K562 (cell line): ENCODE results near the gene SNPH. TPM values are rescaled to one million over a fixed set of nuclear protein-coding genes. Genes with fewer than 3 reads are reported as not detected.

Experiments used
- ATAC-seq: fragments of 200-7000 bp; cut with Tn5 transposase; 3 replicates; pipeline ENCODE4 v1.9.1; 2020; ENCODE audit warnings: moderate library complexity
- BruUV-seq: library from RNA; stranded (reverse); fragments of 400-500 nt; replicated peaks from 2 replicates; lab custom pipeline; 2021; lab: Mats Ljungman, UMichigan
- CTCF ChIA-PET: fragments of 300-600 bp; formaldehyde crosslinking; extraction: SDS; loops from one replicate; lab custom pipeline; 2021; ENCODE audit warnings: low intra/inter-chr PET ratio; lab: Yijun Ruan, JAX
- POLR2A ChIA-PET: fragments of 300-600, 350-650 bp; sonication (Branson Sonifier 250); formaldehyde crosslinking; extraction: SDS; loops from one replicate; lab custom pipeline; 2021; ENCODE audit warnings: antibody characterized with exemption, inconsistent platforms; lab: Yijun Ruan, JAX
- DNase-seq, 4 experiments: peaks; one replicate each; pipeline versions ENCODE4 v3.0.0 to v3.0.0-alpha.2; 2011 to 2018; ENCODE audit warnings: low spot score in 3 of 4, mixed read lengths in 3 of 4; ENCODE audit errors: extremely low read depth in 1 of 4
- FAIRE-seq: peaks from 2 replicates; lab custom pipeline; 2011; peaks lifted over from hg19 to GRCh38; lab: Jason Lieb, UNC
- H2AFZ ChIP-seq: 2 replicates; pipeline ENCODE4 v1.6.0; 2011; ENCODE audit warnings: low read depth, low read length, control low read depth, inconsistent platforms
- H3K27ac ChIP-seq: fragments of 200-600 bp; 3 replicates; pipeline ENCODE4 v1.8.0; 2011; ENCODE audit warnings: low read depth, mild to moderate bottlenecking, control low read depth, inconsistent platforms, low read length, moderate library complexity, mixed read lengths; ENCODE audit errors: extremely low read depth
- H3K27me3 ChIP-seq, 2 experiments: fragments of 300-600 bp in 1 of 2; 2 replicates in 1 of 2; 3 replicates in 1 of 2; pipeline versions ENCODE4 v1.6.0 to v1.8.0; 2011; ENCODE audit warnings: inconsistent platforms in 2 of 2, low read length in 2 of 2, mild to moderate bottlenecking in 1 of 2, mixed read lengths in 1 of 2, moderate library complexity in 1 of 2; ENCODE audit not compliant: control insufficient read depth in 2 of 2, insufficient read depth in 2 of 2
- H3K36me3 ChIP-seq: fragments of 300-600 bp; 3 replicates; pipeline ENCODE4 v1.8.0; 2011; ENCODE audit warnings: mild to moderate bottlenecking, low read length, inconsistent platforms; ENCODE audit not compliant: control insufficient read depth, insufficient read depth
- H3K4me1 ChIP-seq, 2 experiments: fragments of 200-600 bp in 1 of 2; replicated peaks in 1 of 2; 2 replicates in 1 of 2; 3 replicates in 1 of 2; pipeline versions ENCODE4 v1.5.1 to v1.8.0; 2011; ENCODE audit warnings: inconsistent platforms in 2 of 2, low read length in 2 of 2, mild to moderate bottlenecking in 1 of 2, mixed read lengths in 1 of 2, moderate library complexity in 1 of 2; ENCODE audit not compliant: control insufficient read depth in 2 of 2, insufficient read depth in 2 of 2
- H3K4me2 ChIP-seq: 2 replicates; pipeline ENCODE4 v1.6.1; 2011; ENCODE audit warnings: low read length, control low read depth, inconsistent platforms, mixed read lengths; ENCODE audit not compliant: insufficient read depth
- H3K4me3 ChIP-seq: fragments of 200-600 bp; sonication (generic), shearing (Covaris generic); 2 replicates; pipeline ENCODE4 v1.5.1; 2016; ENCODE audit warnings: control low read depth, inconsistent platforms
- H3K79me2 ChIP-seq: fragments of 200-600 bp; 3 replicates; pipeline ENCODE4 v1.8.0; 2011; ENCODE audit warnings: low read length, inconsistent platforms; ENCODE audit not compliant: control insufficient read depth, insufficient read depth
- H3K9ac ChIP-seq, 2 experiments: 2 replicates each; pipeline versions ENCODE4 v1.6.0 to v1.6.1; 2011; ENCODE audit warnings: low read depth in 2 of 2, low read length in 2 of 2, control low read depth in 1 of 2, inconsistent platforms in 1 of 2, mild to moderate bottlenecking in 1 of 2, mixed read lengths in 1 of 2; ENCODE audit not compliant: insufficient read depth in 1 of 2
- H3K9me1 ChIP-seq: one replicate; pipeline ENCODE4 v1.6.0; 2011; ENCODE audit warnings: inconsistent platforms, mild to moderate bottlenecking, low read length, moderate library complexity; ENCODE audit not compliant: control insufficient read depth, insufficient read depth
- H3K9me3 ChIP-seq: replicated peaks from 2 replicates; pipeline ENCODE4 v1.5.1; 2011; ENCODE audit warnings: low read depth, low read length, inconsistent platforms; ENCODE audit not compliant: control insufficient read depth, insufficient read depth
- H4K20me1 ChIP-seq: replicated peaks from 2 replicates; pipeline ENCODE4 v1.6.1; 2011; ENCODE audit warnings: low read length, inconsistent platforms, mixed read lengths; ENCODE audit not compliant: control insufficient read depth, insufficient read depth
- HDAC1 ChIP-seq, 2 experiments: fragments of 450-650 bp; IDR thresholded peaks; 2 replicates each; pipeline ENCODE4 v1.6.1; 2016 to 2017; ENCODE audit warnings: inconsistent platforms in 1 of 2, mild to moderate bottlenecking in 1 of 2, moderate library complexity in 1 of 2
- MYBL2 ChIP-seq, 2 experiments: fragments of 450-650 bp in 1 of 2; sonication (generic) in 1 of 2; formaldehyde crosslinking in 1 of 2; IDR thresholded peaks; 2 replicates each; pipeline versions ENCODE4 v1.6.1 to v1.8.1; 2017 to 2022; ENCODE audit warnings: borderline replicate concordance in 1 of 2, inconsistent platforms in 1 of 2, low read depth in 1 of 2, mild to moderate bottlenecking in 1 of 2, missing genetic modification reagents in 1 of 2, moderate library complexity in 1 of 2
- NRF1 ChIP-seq, 2 experiments: fragments of 450-650 bp; IDR thresholded peaks in 1 of 2; conservative IDR thresholded peaks in 1 of 2; 2 replicates each; pipeline ENCODE4 v1.6.1; 2014; ENCODE audit warnings: mild to moderate bottlenecking in 2 of 2
- ZNF263 ChIP-seq: sonication (generic); formaldehyde crosslinking; IDR thresholded peaks from 2 replicates; pipeline ENCODE4 v1.8.0; 2022; ENCODE audit warnings: mild to moderate bottlenecking, missing genetic modification reagents, borderline replicate concordance
- WGBS: fragments of 100-300 bp; shearing (Covaris generic); methylation state at CpG from one replicate; pipeline ENCODE4 v1.1.6; 2016; ENCODE audit warnings: low coverage, mixed read lengths; ENCODE audit not compliant: insufficient coverage; ENCODE audit errors: missing lambda C conversion rate; 5-methylcytosine and 5-hydroxymethylcytosine counted together
- in situ Hi-C: fragments of 300-500 bp; cut with MboI; formaldehyde crosslinking; loops from 4 replicates; pipeline ENCODE4 v1.15.0; 2018; ENCODE audit warnings: inconsistent platforms, mixed read lengths
- intact Hi-C: fragments of 100-400 bp; cut with micrococcal nuclease; formaldehyde crosslinking; loops from 2 replicates; pipeline ENCODE4 v1.14.2; 2022
- polyA plus RNA-seq, 8 experiments: library from polyadenylated mRNA; depleted of rRNA in 4 of 8; stranded (reverse) in 5 of 8; unstranded in 3 of 8; fragments of >200 nt; fragmentation: Nextera tagmentation in 2 of 8; fragmentation: Illumina TruSeq in 1 of 8; extraction: Ambion mirVana in 2 of 8; extraction: Trizol in 1 of 8; gene quantifications; 2 replicates each; pipeline versions ENCODE4 v1.2.1 to v1.2.3, GENCODE V29; 2011 to 2014; ENCODE audit warnings: inconsistent platforms in 1 of 8, missing spikeins in 1 of 8
- total RNA-seq, 7 experiments: library from RNA; depleted of rRNA in 6 of 7; stranded (reverse); fragments of >200 nt in 6 of 7; fragmentation: Illumina TruSeq in 2 of 7; extraction: Trizol in 2 of 7; gene quantifications; 2 replicates each; pipeline versions ENCODE4 v1.2.1 to v1.2.3, GENCODE V29; 2011 to 2021; ENCODE audit warnings: low replicate concordance in 1 of 7
- TF ChIP-seq, protein P1 (sequence below), 3 experiments: fragments of 200-800 bp in 1 of 3; fragments of 250-450 bp in 1 of 3; fragments of 450-650 bp in 1 of 3; sonication (Bioruptor Pico) in 1 of 3; sonication (Bioruptor generic) in 1 of 3; formaldehyde crosslinking in 1 of 3; IDR thresholded peaks; 2 replicates each; pipeline versions ENCODE4 v1.6.1 to v1.8.0; 2016 to 2022; ENCODE audit warnings: mild to moderate bottlenecking in 2 of 3, missing genetic modification characterization in 2 of 3, missing compliant biosample characterization in 1 of 3, moderate library complexity in 1 of 3

Gene SNPH
- total and polyA plus RNA-seq, 9 of the 15 experiments (the other 6 are each of a cell fraction or from before 2014, with no cell fraction given), result 0.03 to 4.2 (median 1.4) TPM

DNA sequence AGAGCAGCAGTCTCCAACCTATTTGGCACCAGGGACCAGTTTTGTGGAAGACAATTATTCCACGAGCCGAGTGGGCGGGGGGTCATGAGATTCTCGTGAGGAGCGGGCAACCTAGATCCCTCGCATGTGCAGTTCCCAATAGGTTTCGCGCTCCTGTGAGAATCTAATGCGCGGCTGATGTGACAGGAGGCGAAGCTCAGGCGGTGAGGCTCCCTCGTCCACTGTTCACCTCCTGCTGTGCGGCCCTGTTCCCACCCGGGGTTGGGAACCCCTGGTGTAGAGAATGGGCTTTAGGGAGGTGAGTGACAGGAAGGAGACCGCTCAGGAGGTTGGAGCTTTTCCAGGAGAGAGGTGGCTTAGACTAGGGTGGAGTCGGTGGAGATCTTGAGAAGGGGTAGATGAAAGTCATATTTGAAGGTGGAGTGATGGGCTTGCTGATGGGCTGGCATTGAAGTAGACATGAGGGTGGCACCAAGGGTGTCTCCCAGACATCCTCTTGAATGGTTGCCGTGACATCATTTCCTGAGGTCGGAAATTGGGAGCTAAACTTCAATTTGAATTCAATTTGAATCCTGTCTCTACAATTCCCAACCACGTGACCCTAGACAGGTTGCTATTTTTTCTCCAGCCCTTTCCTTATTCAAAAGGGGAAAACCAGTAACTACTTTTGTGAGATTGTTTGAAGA lies 41.7 kb upstream of the SNPH start (continued):
- TF ChIP-seq, protein P1, sequence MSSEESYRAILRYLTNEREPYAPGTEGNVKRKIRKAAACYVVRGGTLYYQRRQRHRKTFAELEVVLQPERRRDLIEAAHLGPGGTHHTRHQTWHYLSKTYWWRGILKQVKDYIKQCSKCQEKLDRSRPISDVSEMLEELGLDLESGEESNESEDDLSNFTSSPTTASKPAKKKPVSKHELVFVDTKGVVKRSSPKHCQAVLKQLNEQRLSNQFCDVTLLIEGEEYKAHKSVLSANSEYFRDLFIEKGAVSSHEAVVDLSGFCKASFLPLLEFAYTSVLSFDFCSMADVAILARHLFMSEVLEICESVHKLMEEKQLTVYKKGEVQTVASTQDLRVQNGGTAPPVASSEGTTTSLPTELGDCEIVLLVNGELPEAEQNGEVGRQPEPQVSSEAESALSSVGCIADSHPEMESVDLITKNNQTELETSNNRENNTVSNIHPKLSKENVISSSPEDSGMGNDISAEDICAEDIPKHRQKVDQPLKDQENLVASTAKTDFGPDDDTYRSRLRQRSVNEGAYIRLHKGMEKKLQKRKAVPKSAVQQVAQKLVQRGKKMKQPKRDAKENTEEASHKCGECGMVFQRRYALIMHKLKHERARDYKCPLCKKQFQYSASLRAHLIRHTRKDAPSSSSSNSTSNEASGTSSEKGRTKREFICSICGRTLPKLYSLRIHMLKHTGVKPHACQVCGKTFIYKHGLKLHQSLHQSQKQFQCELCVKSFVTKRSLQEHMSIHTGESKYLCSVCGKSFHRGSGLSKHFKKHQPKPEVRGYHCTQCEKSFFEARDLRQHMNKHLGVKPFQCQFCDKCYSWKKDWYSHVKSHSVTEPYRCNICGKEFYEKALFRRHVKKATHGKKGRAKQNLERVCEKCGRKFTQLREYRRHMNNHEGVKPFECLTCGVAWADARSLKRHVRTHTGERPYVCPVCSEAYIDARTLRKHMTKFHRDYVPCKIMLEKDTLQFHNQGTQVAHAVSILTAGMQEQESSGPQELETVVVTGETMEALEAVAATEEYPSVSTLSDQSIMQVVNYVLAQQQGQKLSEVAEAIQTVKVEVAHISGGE (CRISPR knock-in tag; IDR thresholded peaks at IDR 0.05), result no peak

DNA sequence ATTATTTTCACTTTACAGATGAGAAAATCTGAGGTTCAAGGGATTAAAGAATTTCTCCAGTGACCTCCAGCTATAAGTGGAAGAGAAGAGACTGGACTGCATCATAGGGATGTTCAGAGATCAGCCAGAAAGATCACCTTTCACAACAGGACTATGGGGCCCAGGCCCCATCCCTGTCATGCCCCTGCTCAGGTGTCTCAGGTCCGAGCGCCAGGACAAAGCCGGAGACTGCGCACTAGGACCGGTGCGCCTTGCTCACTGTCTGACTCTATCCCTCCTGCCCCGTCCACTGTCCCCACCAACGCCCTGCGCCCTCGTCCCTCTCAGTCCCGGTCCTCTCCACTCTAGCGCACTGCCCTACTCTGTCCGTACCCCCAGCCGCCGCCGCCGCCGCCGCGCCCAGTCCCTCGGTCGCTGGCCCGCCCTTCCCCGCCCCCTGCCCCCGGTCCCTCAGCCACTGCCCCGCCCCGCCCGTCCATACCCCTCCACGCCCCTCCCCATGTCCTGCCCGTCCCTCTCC lies 40.8 kb upstream of the SNPH start:
- no peaks in the 10 kb centered on the region for H3K27me3 ChIP-seq
- in situ Hi-C loops, result no loop called here
- TF ChIP-seq HDAC1 (IDR thresholded peaks at IDR 0.05), result 0 out of 4 replicates have a peak, but pooled peaks of 1 of the 2 experiments have one; percentile 30
- peak; percentile 32; the same call in 1 of the 2 replicates for TF ChIP-seq ZNF263
- TF ChIP-seq MYBL2 (IDR thresholded peaks at IDR 0.05; ENCODE audit: low read depth), result no peak
- TF ChIP-seq MYBL2 (CRISPR knock-in tag; IDR thresholded peaks at IDR 0.05; ENCODE audit: borderline replicate concordance), result no peak
- peak; percentile 82 to 86 for TF ChIP-seq NRF1 (conservative IDR thresholded peaks at IDR 0.05 in 1 of 2, IDR thresholded peaks at IDR 0.05 in 1 of 2)
- TF ChIP-seq, all 486 proteins: peak for 3
- DNase-seq (peak in 2 of 4 experiments; percentile 83 to 98), FAIRE-seq (no peak), ATAC-seq (peak; percentile 82)
- Histone ChIP-seq H3K79me2 (peaks cover 3% of the 10 kb centered on the region; the same call in 1 of the 3 replicates), H4K20me1 (no peaks in the 10 kb centered on the region), H3K9ac (peak overlapping the region in 1 of 2 experiments; percentile 83; a peak in 2 of 4 replicates), H3K4me3 (peak overlapping the region; percentile 42), H3K9me3 (no peaks in the 10 kb centered on the region), H3K4me2 (peak overlapping the region; percentile 80), H3K27ac (no peak overlapping the region; the same call in 2 of the 3 replicates), H3K9me1 (no peaks in the 10 kb centered on the region), H3K4me1 (peaks cover 0 to 18% of the 10 kb centered on the region in 2 experiments; a peak in 4 of 5 replicates), H3K36me3 (no peaks in the 10 kb centered on the region), H2AFZ (peak overlapping the region; percentile 77)
- intact Hi-C loops, result no loop called here
- CTCF ChIA-PET, result no interaction called here
- POLR2A ChIA-PET, result interaction anchor here (0.6 kb wide), 1 partner anchor 102 kb away, joined by 3 read pairs; no protein-coding TSS in a partner anchor
- 14% methylated on average over 2 of the region's 30 CpGs for WGBS
- no TSS peak for BruUV-seq
